Type B pancreatic cell (in vitro differentiated cells): ENCODE results near the gene HS2ST1. TPM values are rescaled to one million over a fixed set of nuclear protein-coding genes. Genes with fewer than 3 reads are reported as not detected.
"Not testable (repeated sequence)": the region's sequence is repeated elsewhere in the genome, so short reads cannot be mapped to it uniquely, and the experiment has no call there.

Source experiments
- DNase-seq: peaks from one replicate; pipeline ENCODE4 v3.0.0; 2021; ENCODE audit warnings: mixed read lengths; ENCODE audit not compliant: unreplicated experiment; ENCODE audit errors: extremely low spot score
- H3K27ac Mint-ChIP-seq: 2 replicates; pipeline ENCODE4 v1.8.0; 2021; ENCODE audit warnings: mild to moderate bottlenecking, mixed read lengths
- H3K27me3 Mint-ChIP-seq: 2 replicates; pipeline ENCODE4 v1.8.0; 2021; ENCODE audit warnings: mixed read lengths
- H3K36me3 Mint-ChIP-seq: 2 replicates; pipeline ENCODE4 v1.8.0; 2021; ENCODE audit warnings: mixed read lengths
- H3K4me1 Mint-ChIP-seq: one replicate; pipeline ENCODE4 v1.8.0; 2021; ENCODE audit warnings: mixed read lengths; ENCODE audit not compliant: unreplicated experiment
- H3K4me3 Mint-ChIP-seq: 2 replicates; pipeline ENCODE4 v1.8.0; 2021; ENCODE audit warnings: mild to moderate bottlenecking, mixed read lengths
- H3K9me3 Mint-ChIP-seq: 2 replicates; pipeline ENCODE4 v1.8.0; 2021; ENCODE audit warnings: mixed read lengths
- CTCF ChIP-seq: fragments of 200-600 bp; sonication (generic); conservative IDR thresholded peaks from 2 replicates; pipeline ENCODE4 v1.5.0; 2021; ENCODE audit warnings: antibody characterized with exemption, mild to moderate bottlenecking
- long read RNA-seq: library from polyadenylated mRNA; unstranded; transcript quantifications from one replicate; pipeline ENCODE4 v2.0.0, GENCODE V29; 2020
- total RNA-seq: library from RNA; stranded (reverse); gene quantifications from 2 replicates; pipeline ENCODE4 v1.2.1, GENCODE V29; 2021; ENCODE audit warnings: low replicate concordance

Gene HS2ST1
- total RNA-seq: 30.0 and 40.3 TPM in 2 replicates
- long read RNA-seq, full-length matches to known transcripts: 8 of 13 reads
- long read RNA-seq, partial matches to known transcripts: 4 of 13 reads
- long read RNA-seq, other reads (novel, unspliced or antisense): 1 of 13 reads

DNA sequence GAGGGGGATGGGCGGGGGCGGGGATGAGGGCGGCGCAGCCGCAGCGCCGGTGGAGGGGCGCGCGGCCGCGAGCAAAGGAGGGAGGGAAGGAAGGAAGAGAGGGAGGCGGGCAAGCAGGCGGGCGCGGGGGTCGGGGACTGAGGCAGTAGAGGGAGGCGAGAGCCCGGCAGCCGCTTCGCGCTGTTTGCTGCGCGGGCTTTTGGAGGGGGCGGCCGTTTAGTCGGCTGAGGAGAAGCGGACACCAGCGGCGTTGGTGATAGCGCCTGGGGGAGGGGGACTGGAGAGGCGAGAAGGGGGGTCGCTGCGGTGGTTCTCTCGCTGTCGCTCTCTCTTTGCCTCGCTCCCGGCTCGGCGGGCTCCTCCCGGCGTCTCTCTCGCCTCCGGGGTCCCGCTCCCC is at the start of gene HS2ST1:
Gene HS2ST1, plus strand, starts transcription at position 35 of the 397 bp plus-strand sequence.
- no peaks in the 10 kb centered on the region for H3K27me3 Mint-ChIP-seq
- H3K4me3 Mint-ChIP-seq: no peak within 1 kb of the TSS
- no peak for DNase-seq
- peaks cover 26% of the 10 kb centered on the region for H3K4me1 Mint-ChIP-seq
- H3K36me3 Mint-ChIP-seq: peaks cover 15% of the 10 kb centered on the region
- no peak within 1 kb of the TSS for H3K27ac Mint-ChIP-seq
- H3K9me3 Mint-ChIP-seq: no peaks in the 10 kb centered on the region
- TF ChIP-seq CTCF: no peak

GRCh38 chr1:86865973-86866637 is 48.3 kb upstream of the HS2ST1 start:
- Mint-ChIP-seq H3K4me3 (no peak overlapping the region), H3K9me3 (no peaks in the 10 kb centered on the region), H3K36me3 (peaks cover 14% of the 10 kb centered on the region), H3K27me3 (no peaks in the 10 kb centered on the region), H3K27ac (no peak overlapping the region), H3K4me1 (no peaks in the 10 kb centered on the region)
- DNase-seq: no peak
- TF ChIP-seq CTCF: no peak

- peaks cover 10% of the 10 kb centered on the region for H3K36me3 Mint-ChIP-seq
- no peak overlapping the region for H3K27ac Mint-ChIP-seq
- no peak for TF ChIP-seq CTCF
- H3K4me3 Mint-ChIP-seq: no peak overlapping the region
- no peaks in the 10 kb centered on the region for H3K9me3 Mint-ChIP-seq
- no peak for DNase-seq
- no peaks in the 10 kb centered on the region for H3K4me1 Mint-ChIP-seq
- H3K27me3 Mint-ChIP-seq: no peaks in the 10 kb centered on the region
These were observed 47.8 kb upstream of the HS2ST1 start for GRCh38 chr1:86866665-86867064.

- H3K27ac Mint-ChIP-seq, H3K4me3 Mint-ChIP-seq, DNase-seq, H3K4me1 Mint-ChIP-seq, H3K9me3 Mint-ChIP-seq, H3K36me3 Mint-ChIP-seq, H3K27me3 Mint-ChIP-seq: not testable (repeated sequence)
These were observed 47.2 kb upstream of the HS2ST1 start for GRCh38 chr1:86867278-86867677.

DNA sequence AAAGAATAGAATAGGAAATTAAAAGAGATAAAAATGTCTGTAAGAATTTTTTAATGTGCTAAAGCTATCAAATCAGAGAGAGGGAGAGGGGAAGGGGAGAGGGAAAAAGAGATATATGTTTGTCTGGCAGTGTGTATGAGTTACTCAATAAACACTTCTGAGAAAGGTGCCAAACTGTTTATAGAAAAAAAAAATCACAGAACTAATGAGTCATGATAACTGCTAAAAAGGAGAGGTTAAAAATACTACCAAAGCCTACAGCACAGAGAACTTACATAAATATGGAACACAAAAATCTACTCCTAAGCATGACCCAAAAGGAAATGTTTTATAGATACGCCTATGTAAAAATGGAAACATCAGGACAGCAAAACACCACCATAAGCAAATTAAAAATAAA is 46.0 kb upstream of the HS2ST1 start:
- no peak overlapping the region for H3K4me3 Mint-ChIP-seq
- TF ChIP-seq CTCF: no peak
- no peak overlapping the region for H3K27ac Mint-ChIP-seq
- H3K27me3 Mint-ChIP-seq: no peaks in the 10 kb centered on the region
- no peak for DNase-seq
- H3K36me3 Mint-ChIP-seq: peaks cover 10% of the 10 kb centered on the region
- no peaks in the 10 kb centered on the region for H3K9me3 Mint-ChIP-seq
- no peaks in the 10 kb centered on the region for H3K4me1 Mint-ChIP-seq

- Mint-ChIP-seq H3K27ac (no peak overlapping the region), H3K36me3 (peaks cover 14% of the 10 kb centered on the region), H3K9me3 (no peaks in the 10 kb centered on the region), H3K4me1 (no peaks in the 10 kb centered on the region), H3K27me3 (no peaks in the 10 kb centered on the region), H3K4me3 (no peak overlapping the region)
- DNase-seq: no peak
- TF ChIP-seq CTCF: no peak
These were observed 43.4 kb upstream of the HS2ST1 start for GRCh38 chr1:86871001-86871400.
